Measurements from ENCODE around the gene EEF1G. TPM values are rescaled to one million over a fixed set of nuclear protein-coding genes. Genes with fewer than 3 reads are reported as not detected.

EEF1G gene
- polyA plus RNA-seq, 3 donors, result 1,025 to 2,248 (median 1,633) TPM

- H3K27ac ChIP-seq (ENCODE audit: low read depth, low read length), result no peak overlapping the region
- 79 to 92% (median 87%) methylated on average over 3 to 6 of the region's 6 CpGs for WGBS, 3 donors
Observed at GRCh38 chr11:62605467-62605866, 31.8 kb upstream of the EEF1G start.

- H3K27ac ChIP-seq (ENCODE audit: low read depth, low read length), result no peak overlapping the region
- WGBS, 3 donors, result 81 to 86% (median 86%) methylated on average over 13 of the region's 13 CpGs
Observed at GRCh38 chr11:62604460-62605120, 30.9 kb upstream of the EEF1G start.

- no peak overlapping the region for H3K27ac ChIP-seq (ENCODE audit: low read depth, low read length)
Observed at GRCh38 chr11:62603776-62604299, 30.1 kb upstream of the EEF1G start.

GRCh38 chr11:62603072-62603408 lies 29.3 kb upstream of the EEF1G start:
- 60 to 71% (median 63%) methylated on average over 13 of the region's 13 CpGs for WGBS, 3 donors
- H3K27ac ChIP-seq (ENCODE audit: low read depth, low read length), result no peak overlapping the region

More at GRCh38 chr11:62603776-62604299, 30.1 kb upstream of the EEF1G start:
- WGBS, 3 donors, result 90 to 94% (median 93%) methylated on average over 8 of the region's 8 CpGs

- peak overlapping the region; percentile 17 for H3K27ac ChIP-seq (ENCODE audit: low read depth, low read length)
- 9 to 30% (median 25%) methylated on average over 74 to 95 of the region's 96 CpGs for WGBS, 3 donors
Observed at GRCh38 chr11:62602141-62603071, 28.7 kb upstream of the EEF1G start.

- WGBS, 3 donors, result 0 to 1% (median 1%) methylated on average over 77 to 83 of the region's 83 CpGs
- H3K27ac ChIP-seq (ENCODE audit: low read depth, low read length), result peak within 1 kb of the TSS; percentile 17
Observed at GRCh38 chr11:62601372-62602140, 27.9 kb upstream of the EEF1G start, which contains the start of gene MTA2. MTA2 (minus strand) TSS chr11:62601865; CDS start chr11:62601450, 415 bp downstream.

GRCh38 chr11:62601122-62601371 lies 27.4 kb upstream of the EEF1G start:
- H3K27ac ChIP-seq (ENCODE audit: low read depth, low read length), result no peak overlapping the region
- WGBS, 3 donors, result 0% methylated on average over 21 to 30 of the region's 30 CpGs

GRCh38 chr11:62600367-62601121 lies 26.9 kb upstream of the EEF1G start:
- WGBS, 3 donors, result 0 to 2% (median 1%) methylated on average over 25 to 26 of the region's 26 CpGs
- H3K27ac ChIP-seq (ENCODE audit: low read depth, low read length), result no peak overlapping the region

- 40 to 52% (median 40%) methylated on average over 5 of the region's 5 CpGs for WGBS, 3 donors
- H3K27ac ChIP-seq (ENCODE audit: low read depth, low read length), result no peak overlapping the region
Observed at GRCh38 chr11:62599901-62600300, 26.2 kb upstream of the EEF1G start.

GRCh38 chr11:62599069-62599696 lies 25.5 kb upstream of the EEF1G start:
- 29 to 43% (median 35%) methylated on average over 7 of the region's 7 CpGs for WGBS, 3 donors
- no peak overlapping the region for H3K27ac ChIP-seq (ENCODE audit: low read depth, low read length)

- 84 to 90% (median 89%) methylated on average over 8 of the region's 8 CpGs for WGBS, 3 donors
- H3K27ac ChIP-seq (ENCODE audit: low read depth, low read length), result no peak overlapping the region
Observed at GRCh38 chr11:62595124-62595523, 21.4 kb upstream of the EEF1G start.

- WGBS, 3 donors, result 52 to 57% (median 56%) methylated on average over 13 of the region's 13 CpGs
- no peak overlapping the region for H3K27ac ChIP-seq (ENCODE audit: low read depth, low read length)
Observed at GRCh38 chr11:62593434-62594044, 19.8 kb upstream of the EEF1G start.

- peak overlapping the region; percentile 2 for H3K27ac ChIP-seq (ENCODE audit: low read depth, low read length)
- 70 to 84% (median 76%) methylated on average over 8 of the region's 8 CpGs for WGBS, 3 donors
Observed at GRCh38 chr11:62592989-62593421, 19.3 kb upstream of the EEF1G start.

GRCh38 chr11:62592146-62592815 lies 18.6 kb upstream of the EEF1G start:
- 7 to 13% (median 11%) methylated on average over 17 of the region's 17 CpGs for WGBS, 3 donors
- H3K27ac ChIP-seq (ENCODE audit: low read depth, low read length), result peak overlapping the region; percentile 91

- H3K27ac ChIP-seq (ENCODE audit: low read depth, low read length), result peak within 1 kb of the TSS; percentile 91
- WGBS, 3 donors, result 0 to 1% (median 1%) methylated on average over 58 of the region's 58 CpGs
Observed at GRCh38 chr11:62591448-62592145, 17.9 kb upstream of the EEF1G start, which contains the start of gene TUT1. TUT1 (minus strand) TSS chr11:62591523; CDS start chr11:62591485, 38 bp downstream.
